CD14-positive monocyte (primary cell): ENCODE data around the gene KCNB1. TPM values are rescaled to one million over a fixed set of nuclear protein-coding genes. Genes with fewer than 3 reads are reported as not detected.

ENCODE experiments used
- DNase-seq, 3 donors: peaks; one replicate each; pipeline ENCODE4 v3.0.0-alpha.2; 2011 to 2022
- H2AFZ ChIP-seq: 2 replicates; pipeline ENCODE4 v1.6.0; 2012; ENCODE audit warnings: mild to moderate bottlenecking, low read depth, low read length, inconsistent platforms; ENCODE audit not compliant: insufficient read depth, poor library complexity, severe bottlenecking
- H3K27ac ChIP-seq, 2 donors: 1 replicate in 1 of 2; 2 replicates in 1 of 2; pipeline ENCODE4 v1.5.1; 2012 to 2013; ENCODE audit warnings: low read length in 2 of 2, control low read depth in 1 of 2, inconsistent platforms in 1 of 2, low read depth in 1 of 2, mild to moderate bottlenecking in 1 of 2
- H3K27me3 ChIP-seq, 2 donors: one replicate each; pipeline versions ENCODE4 v1.6.0 to v1.6.1; 2011 to 2013; ENCODE audit warnings: low read length in 2 of 2; ENCODE audit not compliant: control insufficient read depth in 2 of 2, insufficient read depth in 2 of 2
- H3K36me3 ChIP-seq, 2 donors: replicated peaks in 1 of 2; 1 replicate in 1 of 2; 2 replicates in 1 of 2; pipeline versions ENCODE4 v1.5.1 to v1.6.1; 2012 to 2013; ENCODE audit warnings: low read length in 2 of 2, control low read depth in 1 of 2, inconsistent platforms in 1 of 2, mild to moderate bottlenecking in 1 of 2; ENCODE audit not compliant: insufficient read depth in 2 of 2, control insufficient read depth in 1 of 2
- H3K4me1 ChIP-seq, 2 donors: 1 replicate in 1 of 2; 2 replicates in 1 of 2; pipeline versions ENCODE4 v1.5.1 to v1.6.1; 2012 to 2013; ENCODE audit warnings: low read length in 2 of 2, control low read depth in 1 of 2, inconsistent platforms in 1 of 2, mild to moderate bottlenecking in 1 of 2, moderate library complexity in 1 of 2; ENCODE audit not compliant: insufficient read depth in 2 of 2, control insufficient read depth in 1 of 2
- H3K4me2 ChIP-seq: replicated peaks from 2 replicates; pipeline ENCODE3; 2012; ENCODE audit warnings: low read length, moderate library complexity, mild to moderate bottlenecking; ENCODE audit not compliant: poor library complexity, severe bottlenecking; ENCODE audit errors: extremely low read depth
- H3K4me3 ChIP-seq, 3 experiments: fragments of 200-600 bp in 1 of 3; sonication (generic) in 1 of 3; replicated peaks in 1 of 3; 1 replicate in 2 of 3; 2 replicates in 1 of 3; pipeline ENCODE4 v1.5.1; 2011 to 2013; ENCODE audit warnings: low read length in 3 of 3, mild to moderate bottlenecking in 3 of 3, control low read depth in 2 of 3, low read depth in 2 of 3, inconsistent platforms in 1 of 3, moderate library complexity in 1 of 3
- H3K79me2 ChIP-seq: 2 replicates; pipeline ENCODE4 v1.6.0; 2012; ENCODE audit warnings: mild to moderate bottlenecking, control low read depth, inconsistent platforms, low read length, moderate library complexity; ENCODE audit not compliant: insufficient read depth
- H3K9ac ChIP-seq: 2 replicates; pipeline ENCODE4 v1.6.0; 2017; ENCODE audit warnings: low read length, mild to moderate bottlenecking; ENCODE audit not compliant: insufficient read depth, poor library complexity, severe bottlenecking
- H3K9me3 ChIP-seq, 2 donors: replicated peaks in 1 of 2; 1 replicate in 1 of 2; 2 replicates in 1 of 2; pipeline versions ENCODE4 v1.5.1 to v1.6.1; 2012 to 2013; ENCODE audit warnings: low read length in 2 of 2, control low read depth in 1 of 2; ENCODE audit not compliant: control insufficient read depth in 1 of 2, insufficient read depth in 1 of 2
- H4K20me1 ChIP-seq: 2 replicates; pipeline ENCODE4 v1.6.0; 2012; ENCODE audit warnings: mild to moderate bottlenecking, low read length, control low read depth, moderate library complexity; ENCODE audit not compliant: insufficient read depth
- H3K27ac Mint-ChIP-seq, 7 donors: one replicate each; pipeline ENCODE4 v1.8.0; 2020; ENCODE audit warnings: mild to moderate bottlenecking in 7 of 7, mixed read lengths in 7 of 7, moderate library complexity in 6 of 7, inconsistent platforms in 2 of 7
- H3K27me3 Mint-ChIP-seq, 3 donors: one replicate each; pipeline ENCODE4 v1.8.0; 2021 to 2022; ENCODE audit warnings: low read depth in 3 of 3, mild to moderate bottlenecking in 3 of 3, mixed read lengths in 3 of 3, moderate library complexity in 3 of 3, inconsistent platforms in 1 of 3
- H3K36me3 Mint-ChIP-seq, 2 donors: one replicate each; pipeline ENCODE4 v1.8.0; 2020; ENCODE audit warnings: mixed read lengths in 2 of 2, inconsistent platforms in 1 of 2, mild to moderate bottlenecking in 1 of 2
- H3K4me1 Mint-ChIP-seq: one replicate; pipeline ENCODE4 v1.8.0; 2020; ENCODE audit warnings: mild to moderate bottlenecking, mixed read lengths
- H3K4me3 Mint-ChIP-seq, 2 donors: one replicate each; pipeline ENCODE4 v1.8.0; 2020; ENCODE audit warnings: mild to moderate bottlenecking in 2 of 2, mixed read lengths in 2 of 2, moderate library complexity in 1 of 2
- H3K9me3 Mint-ChIP-seq, 7 donors: one replicate each; pipeline ENCODE4 v1.8.0; 2020 to 2022; ENCODE audit warnings: mixed read lengths in 7 of 7, mild to moderate bottlenecking in 6 of 7, moderate library complexity in 6 of 7, inconsistent platforms in 2 of 7
- WGBS: methylation state at CpG from one replicate; pipeline ENCODE4 v1.1.5; 2013; ENCODE audit warnings: missing lambda C conversion rate; ENCODE audit not compliant: insufficient coverage; 5-methylcytosine and 5-hydroxymethylcytosine counted together
- intact Hi-C, 2 donors: fragments of 100-400 bp; cut with micrococcal nuclease; formaldehyde crosslinking; loops; one replicate each; pipeline versions ENCODE4 v1.15.0 to v1.15.1; 2023
- polyA plus RNA-seq, 3 donors: library from polyadenylated mRNA; depleted of rRNA in 1 of 3; unstranded in 2 of 3; stranded (reverse) in 1 of 3; fragments of 300-500 nt in 2 of 3; fragments of >200 nt in 1 of 3; fragmentation: Illumina TruSeq in 2 of 3; gene quantifications; 1 replicate in 2 of 3; 2 replicates in 1 of 3; pipeline ENCODE4 v1.2.3, GENCODE V29; 2012 to 2021
- TF ChIP-seq, protein P1 (sequence below): fragments of 200-600 bp; IDR thresholded peaks from one replicate; pipeline ENCODE4 v1.8.0; 2022; ENCODE audit warnings: antibody characterized with exemption, mild to moderate bottlenecking

Gene KCNB1
- polyA plus RNA-seq, 3 donors: not detected

DNA sequence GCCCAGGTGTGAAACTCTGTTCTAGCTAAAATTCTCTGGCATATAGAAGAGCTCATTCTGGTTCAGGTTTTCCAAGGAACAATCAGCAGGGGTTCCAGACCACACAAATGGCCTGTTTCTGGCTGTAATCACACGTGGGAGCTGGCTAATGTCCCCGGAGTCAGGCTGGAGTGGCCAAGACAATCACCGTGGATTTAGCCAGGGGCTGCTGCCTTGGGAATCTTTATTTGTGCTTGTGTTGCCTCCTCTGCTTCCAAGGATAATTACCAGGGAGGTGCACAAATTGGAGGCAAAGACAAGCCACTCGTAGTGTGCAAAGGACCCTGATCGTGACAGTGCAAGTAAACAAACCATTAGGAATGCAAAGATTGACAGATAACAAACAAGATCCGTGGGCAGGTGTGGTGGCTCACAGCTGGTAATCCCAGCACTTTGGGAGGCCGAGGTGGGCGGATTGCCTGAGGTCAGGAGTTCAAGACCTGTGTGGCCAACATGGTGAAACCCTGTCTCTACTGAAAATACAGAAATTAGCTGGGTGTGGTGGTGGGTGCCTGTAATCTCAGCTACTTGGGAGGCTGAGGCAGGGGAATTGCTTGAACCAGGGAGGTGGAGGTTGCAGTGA is 77.3 kb downstream of the KCNB1 start:
- Mint-ChIP-seq H3K36me3 (no peaks in the 10 kb centered on the region), H3K27me3 (peaks cover 7 to 19% (median 13%) of the 10 kb centered on the region in 3 donors), H3K9me3 (peaks cover 0 to 5% (median 0%) of the 10 kb centered on the region in 7 donors), H3K4me1 (no peaks in the 10 kb centered on the region), H3K4me3 (no peak overlapping the region), H3K27ac (no peak overlapping the region)
- Histone ChIP-seq H3K79me2 (no peaks in the 10 kb centered on the region), H3K9me3 (no peaks in the 10 kb centered on the region), H3K9ac (no peak overlapping the region), H3K4me3 (no peak overlapping the region), H3K4me2 (no peak overlapping the region), H2AFZ (no peak overlapping the region), H4K20me1 (no peaks in the 10 kb centered on the region), H3K36me3 (no peaks in the 10 kb centered on the region), H3K4me1 (no peaks in the 10 kb centered on the region), H3K27me3 (peaks cover 0 to 2% of the 10 kb centered on the region in 2 donors), H3K27ac (no peak overlapping the region)
- WGBS: 62% methylated on average over 7 of the region's 8 CpGs
- TF ChIP-seq, protein P1, sequence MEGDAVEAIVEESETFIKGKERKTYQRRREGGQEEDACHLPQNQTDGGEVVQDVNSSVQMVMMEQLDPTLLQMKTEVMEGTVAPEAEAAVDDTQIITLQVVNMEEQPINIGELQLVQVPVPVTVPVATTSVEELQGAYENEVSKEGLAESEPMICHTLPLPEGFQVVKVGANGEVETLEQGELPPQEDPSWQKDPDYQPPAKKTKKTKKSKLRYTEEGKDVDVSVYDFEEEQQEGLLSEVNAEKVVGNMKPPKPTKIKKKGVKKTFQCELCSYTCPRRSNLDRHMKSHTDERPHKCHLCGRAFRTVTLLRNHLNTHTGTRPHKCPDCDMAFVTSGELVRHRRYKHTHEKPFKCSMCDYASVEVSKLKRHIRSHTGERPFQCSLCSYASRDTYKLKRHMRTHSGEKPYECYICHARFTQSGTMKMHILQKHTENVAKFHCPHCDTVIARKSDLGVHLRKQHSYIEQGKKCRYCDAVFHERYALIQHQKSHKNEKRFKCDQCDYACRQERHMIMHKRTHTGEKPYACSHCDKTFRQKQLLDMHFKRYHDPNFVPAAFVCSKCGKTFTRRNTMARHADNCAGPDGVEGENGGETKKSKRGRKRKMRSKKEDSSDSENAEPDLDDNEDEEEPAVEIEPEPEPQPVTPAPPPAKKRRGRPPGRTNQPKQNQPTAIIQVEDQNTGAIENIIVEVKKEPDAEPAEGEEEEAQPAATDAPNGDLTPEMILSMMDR: no peak
- no peak for DNase-seq
- intact Hi-C loops: no loop called here

DNA sequence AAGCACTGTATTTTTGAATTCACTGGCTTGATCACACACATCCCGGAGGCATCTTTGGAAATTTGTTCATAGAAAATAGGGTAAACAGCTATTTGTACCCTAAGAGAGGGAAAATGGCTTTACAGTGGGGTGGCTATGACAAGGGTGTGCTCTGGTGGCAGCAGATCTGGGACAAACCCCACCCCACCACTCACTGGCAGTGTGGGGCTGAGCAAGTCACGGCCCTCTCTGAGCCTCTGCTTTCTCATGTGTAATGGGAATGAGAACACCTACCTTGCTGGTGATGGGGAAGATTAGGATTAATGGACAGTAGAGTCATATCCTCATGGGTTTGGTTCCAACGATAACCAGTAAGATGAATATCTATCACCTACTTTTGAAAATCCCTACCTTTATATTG is 78.0 kb downstream of the KCNB1 start:
- no peak overlapping the region for H3K9ac ChIP-seq
- H3K9me3 ChIP-seq: no peaks in the 10 kb centered on the region
- Mint-ChIP-seq H3K27me3 (peaks cover 5 to 16% (median 10%) of the 10 kb centered on the region in 3 donors), H3K27ac (no peak overlapping the region), H3K4me1 (no peaks in the 10 kb centered on the region), H3K9me3 (peaks cover 0 to 5% (median 0%) of the 10 kb centered on the region in 7 donors), H3K4me3 (no peak overlapping the region), H3K36me3 (no peaks in the 10 kb centered on the region)
- intact Hi-C loops: no loop called here
- H3K4me1 ChIP-seq: no peaks in the 10 kb centered on the region
- no peaks in the 10 kb centered on the region for H3K79me2 ChIP-seq
- H2AFZ ChIP-seq: no peak overlapping the region
- TF ChIP-seq, protein P1: no peak
- WGBS: no CpG with 5 or more reads among the region's 3 CpGs
- no peaks in the 10 kb centered on the region for H3K36me3 ChIP-seq
- H3K4me2 ChIP-seq: no peak overlapping the region
- no peak overlapping the region for H3K4me3 ChIP-seq
- peaks cover 0 to 2% of the 10 kb centered on the region in 2 donors for H3K27me3 ChIP-seq
- no peak for DNase-seq
- no peak overlapping the region for H3K27ac ChIP-seq
- H4K20me1 ChIP-seq: no peaks in the 10 kb centered on the region
